ENCODE data around the gene BRCC3.
"Not testable (repeated sequence)": the region's sequence is repeated elsewhere in the genome, so short reads cannot be mapped to it uniquely, and the experiment has no call there.

The BRCC3 gene

GRCh38 chrX:155108427-155108826 is 37.1 kb downstream of the BRCC3 start:
- Histone ChIP-seq H3K9me3 (ENCODE audit: insufficient read depth, low read depth, low read length) (no peaks in the 10 kb centered on the region), H3K27me3 (ENCODE audit: insufficient read depth, low read length) (no peaks in the 10 kb centered on the region), H3K27ac (ENCODE audit: low read depth, low read length) (no peak overlapping the region), H3K4me3 (ENCODE audit: low read length) (no peak overlapping the region), H3K4me1 (ENCODE audit: insufficient read depth, low read length) (no peaks in the 10 kb centered on the region), H3K36me3 (ENCODE audit: insufficient read depth, low read length) (peaks cover 19% of the 10 kb centered on the region), H3K9ac (ENCODE audit: low read depth, low read length) (no peak overlapping the region)

- H3K27me3 ChIP-seq (ENCODE audit: insufficient read depth, low read length) = no peaks in the 10 kb centered on the region
- WGBS = 99% methylated on average over 3 of the region's 3 CpGs
Measured at GRCh38 chrX:155112171-155112570, 40.9 kb downstream of the BRCC3 start.

GRCh38 chrX:155113097-155113496 is 41.8 kb downstream of the BRCC3 start:
- H3K9ac ChIP-seq (ENCODE audit: low read depth, low read length) = no peak overlapping the region
- WGBS = 98% methylated on average over 4 of the region's 4 CpGs
- H3K27me3 ChIP-seq (ENCODE audit: insufficient read depth, low read length) = no peaks in the 10 kb centered on the region

More at GRCh38 chrX:155112171-155112570, 40.9 kb downstream of the BRCC3 start:
- no peak overlapping the region for H3K27ac ChIP-seq (ENCODE audit: low read depth, low read length)
- no peak overlapping the region for H3K4me3 ChIP-seq (ENCODE audit: low read length)
- no peaks in the 10 kb centered on the region for H3K4me1 ChIP-seq (ENCODE audit: insufficient read depth, low read length)
- peaks cover 18% of the 10 kb centered on the region; the same call in 1 of the 2 replicates for H3K36me3 ChIP-seq (ENCODE audit: insufficient read depth, low read length)
- H3K9ac ChIP-seq (ENCODE audit: low read depth, low read length) = no peak overlapping the region
- H3K9me3 ChIP-seq (ENCODE audit: insufficient read depth, low read depth, low read length) = no peaks in the 10 kb centered on the region

GRCh38 chrX:155115174-155115819 is 44.0 kb downstream of the BRCC3 start:
- Histone ChIP-seq H3K9me3 (ENCODE audit: insufficient read depth, low read depth, low read length) (no peaks in the 10 kb centered on the region), H3K4me3 (ENCODE audit: low read length) (no peak overlapping the region), H3K27ac (ENCODE audit: low read depth, low read length) (no peak overlapping the region), H3K4me1 (ENCODE audit: insufficient read depth, low read length) (no peaks in the 10 kb centered on the region), H3K36me3 (ENCODE audit: insufficient read depth, low read length) (peaks cover 29% of the 10 kb centered on the region), H3K27me3 (ENCODE audit: insufficient read depth, low read length) (no peaks in the 10 kb centered on the region), H3K9ac (ENCODE audit: low read depth, low read length) (no peak overlapping the region)
- 100% methylated on average over 1 of the region's 1 CpG for WGBS

More at GRCh38 chrX:155113097-155113496, 41.8 kb downstream of the BRCC3 start:
- Histone ChIP-seq H3K4me3 (ENCODE audit: low read length) (no peak overlapping the region), H3K36me3 (ENCODE audit: insufficient read depth, low read length) (peaks cover 17% of the 10 kb centered on the region; the same call in 1 of the 2 replicates), H3K27ac (ENCODE audit: low read depth, low read length) (no peak overlapping the region), H3K9me3 (ENCODE audit: insufficient read depth, low read depth, low read length) (no peaks in the 10 kb centered on the region), H3K4me1 (ENCODE audit: insufficient read depth, low read length) (no peaks in the 10 kb centered on the region)

GRCh38 chrX:155127465-155127864 is 56.2 kb downstream of the BRCC3 start:
- no peak overlapping the region for H3K9ac ChIP-seq (ENCODE audit: low read depth, low read length)
- H3K27me3 ChIP-seq (ENCODE audit: insufficient read depth, low read length) = no peaks in the 10 kb centered on the region
- no peaks in the 10 kb centered on the region for H3K9me3 ChIP-seq (ENCODE audit: insufficient read depth, low read depth, low read length)
- no peaks in the 10 kb centered on the region for H3K36me3 ChIP-seq (ENCODE audit: insufficient read depth, low read length)
- no peak overlapping the region for H3K4me3 ChIP-seq (ENCODE audit: low read length)
- no peak overlapping the region for H3K27ac ChIP-seq (ENCODE audit: low read depth, low read length)
- H3K4me1 ChIP-seq (ENCODE audit: insufficient read depth, low read length) = no peaks in the 10 kb centered on the region
- WGBS = 94% methylated on average over 1 of the region's 1 CpG

GRCh38 chrX:155127940-155128339 is 56.6 kb downstream of the BRCC3 start:
- Histone ChIP-seq H3K27ac (ENCODE audit: low read depth, low read length) (no peak overlapping the region), H3K9ac (ENCODE audit: low read depth, low read length) (no peak overlapping the region), H3K4me3 (ENCODE audit: low read length) (no peak overlapping the region), H3K4me1 (ENCODE audit: insufficient read depth, low read length) (no peaks in the 10 kb centered on the region), H3K36me3 (ENCODE audit: insufficient read depth, low read length) (no peaks in the 10 kb centered on the region), H3K9me3 (ENCODE audit: insufficient read depth, low read depth, low read length) (no peaks in the 10 kb centered on the region), H3K27me3 (ENCODE audit: insufficient read depth, low read length) (no peaks in the 10 kb centered on the region)

GRCh38 chrX:155132110-155132509 is 60.8 kb downstream of the BRCC3 start:
- 90% methylated on average over 1 of the region's 1 CpG for WGBS

GRCh38 chrX:155134255-155134654 is 62.9 kb downstream of the BRCC3 start:
- no peak overlapping the region for H3K4me3 ChIP-seq (ENCODE audit: low read length)
- no peaks in the 10 kb centered on the region for H3K27me3 ChIP-seq (ENCODE audit: insufficient read depth, low read length)
- no peaks in the 10 kb centered on the region for H3K4me1 ChIP-seq (ENCODE audit: insufficient read depth, low read length)
- H3K9me3 ChIP-seq (ENCODE audit: insufficient read depth, low read depth, low read length) = no peaks in the 10 kb centered on the region
- H3K36me3 ChIP-seq (ENCODE audit: insufficient read depth, low read length) = no peaks in the 10 kb centered on the region
- WGBS = 90% methylated on average over 4 of the region's 4 CpGs
- H3K9ac ChIP-seq (ENCODE audit: low read depth, low read length) = no peak overlapping the region
- H3K27ac ChIP-seq (ENCODE audit: low read depth, low read length) = no peak overlapping the region

More at GRCh38 chrX:155132110-155132509, 60.8 kb downstream of the BRCC3 start:
- Histone ChIP-seq H3K27ac (ENCODE audit: low read depth, low read length) (no peak overlapping the region), H3K36me3 (ENCODE audit: insufficient read depth, low read length) (no peaks in the 10 kb centered on the region), H3K4me1 (ENCODE audit: insufficient read depth, low read length) (no peaks in the 10 kb centered on the region), H3K4me3 (ENCODE audit: low read length) (no peak overlapping the region), H3K27me3 (ENCODE audit: insufficient read depth, low read length) (no peaks in the 10 kb centered on the region), H3K9me3 (ENCODE audit: insufficient read depth, low read depth, low read length) (no peaks in the 10 kb centered on the region), H3K9ac (ENCODE audit: low read depth, low read length) (no peak overlapping the region)

GRCh38 chrX:155143959-155144548 is 72.7 kb downstream of the BRCC3 start:
- H3K9ac ChIP-seq (ENCODE audit: low read depth, low read length) = no peak overlapping the region
- no peak overlapping the region for H3K4me3 ChIP-seq (ENCODE audit: low read length)
- H3K27ac ChIP-seq (ENCODE audit: low read depth, low read length) = no peak overlapping the region
- 92% methylated on average over 5 of the region's 6 CpGs for WGBS
- H3K36me3 ChIP-seq (ENCODE audit: insufficient read depth, low read length) = no peaks in the 10 kb centered on the region
- no peaks in the 10 kb centered on the region for H3K4me1 ChIP-seq (ENCODE audit: insufficient read depth, low read length)
- H3K9me3 ChIP-seq (ENCODE audit: insufficient read depth, low read depth, low read length) = no peaks in the 10 kb centered on the region
- no peaks in the 10 kb centered on the region for H3K27me3 ChIP-seq (ENCODE audit: insufficient read depth, low read length)

- Histone ChIP-seq H3K36me3 (ENCODE audit: insufficient read depth, low read length) (no peaks in the 10 kb centered on the region), H3K4me3 (ENCODE audit: low read length) (no peak overlapping the region), H3K9me3 (ENCODE audit: insufficient read depth, low read depth, low read length) (no peaks in the 10 kb centered on the region), H3K9ac (ENCODE audit: low read depth, low read length) (no peak overlapping the region), H3K27ac (ENCODE audit: low read depth, low read length) (no peak overlapping the region), H3K4me1 (ENCODE audit: insufficient read depth, low read length) (no peaks in the 10 kb centered on the region), H3K27me3 (ENCODE audit: insufficient read depth, low read length) (no peaks in the 10 kb centered on the region)
- WGBS = 90% methylated on average over 2 of the region's 4 CpGs
Measured at GRCh38 chrX:155144926-155145325, 73.6 kb downstream of the BRCC3 start.

- not testable (repeated sequence) for H3K4me1 ChIP-seq (ENCODE audit: insufficient read depth, low read length); H3K27ac ChIP-seq (ENCODE audit: low read depth, low read length); H3K9ac ChIP-seq (ENCODE audit: low read depth, low read length); H3K4me3 ChIP-seq (ENCODE audit: low read length); H3K9me3 ChIP-seq (ENCODE audit: insufficient read depth, low read depth, low read length); H3K27me3 ChIP-seq (ENCODE audit: insufficient read depth, low read length); H3K36me3 ChIP-seq (ENCODE audit: insufficient read depth, low read length)
- WGBS = no CpG with 5 or more reads among the region's 6 CpGs
Measured at GRCh38 chrX:155147612-155148011, 76.3 kb downstream of the BRCC3 start.

GRCh38 chrX:155148166-155148565 is 76.9 kb downstream of the BRCC3 start:
- H3K27me3 ChIP-seq (ENCODE audit: insufficient read depth, low read length); H3K4me3 ChIP-seq (ENCODE audit: low read length); H3K9ac ChIP-seq (ENCODE audit: low read depth, low read length); H3K36me3 ChIP-seq (ENCODE audit: insufficient read depth, low read length); H3K4me1 ChIP-seq (ENCODE audit: insufficient read depth, low read length); H3K27ac ChIP-seq (ENCODE audit: low read depth, low read length); H3K9me3 ChIP-seq (ENCODE audit: insufficient read depth, low read depth, low read length): not testable (repeated sequence)
- WGBS = no CpG with 5 or more reads among the region's 11 CpGs

Measured in HUES64 (cell line).